HepG2 (cell line): ENCODE measurements around the gene DHX57. TPM values are rescaled to one million over a fixed set of nuclear protein-coding genes. Genes with fewer than 3 reads are reported as not detected.

Experiments
- ATAC-seq: fragments of 200-7000 bp; cut with Tn5 transposase; 3 replicates; pipeline ENCODE4 v1.9.1; 2020; ENCODE audit warnings: mild to moderate bottlenecking, moderate library complexity
- BruUV-seq: library from RNA; stranded (reverse); fragments of 400-500 nt; replicated peaks from 2 replicates; lab custom pipeline; 2021; lab: Mats Ljungman, UMichigan
- CTCF ChIA-PET: fragments of 300-600 bp; formaldehyde crosslinking; extraction: SDS; loops from one replicate; lab custom pipeline; 2021; ENCODE audit warnings: low total read pairs, inconsistent platforms, low intra/inter-chr PET ratio; lab: Yijun Ruan, JAX
- POLR2A ChIA-PET: fragments of 350-600 bp; sonication (Branson Sonifier 250); formaldehyde crosslinking; loops from one replicate; lab custom pipeline; 2020; ENCODE audit warnings: antibody characterized with exemption, inconsistent platforms; lab: Yijun Ruan, JAX
- DNase-seq: peaks from one replicate; pipeline ENCODE4 v3.0.0-alpha.2; 2015; ENCODE audit warnings: low spot score
- FAIRE-seq: peaks from 3 replicates; lab custom pipeline; 2011; peaks lifted over from hg19 to GRCh38; lab: Jason Lieb, UNC
- H2AFZ ChIP-seq: one replicate; pipeline ENCODE4 v1.6.1; 2011; ENCODE audit warnings: low read length, inconsistent platforms
- H3K27ac ChIP-seq: fragments of 300-600 bp; 3 replicates; pipeline ENCODE4 v1.8.0; 2011; ENCODE audit warnings: mixed run types, mild to moderate bottlenecking, mixed read lengths, low read length, inconsistent platforms; ENCODE audit not compliant: insufficient read depth; ENCODE audit errors: extremely low read length
- H3K27me3 ChIP-seq, 2 experiments: fragments of 200-600 bp in 1 of 2; 2 replicates in 1 of 2; 3 replicates in 1 of 2; pipeline versions ENCODE4 v1.6.0 to v1.8.0; 2011; ENCODE audit warnings: low read length in 2 of 2, mild to moderate bottlenecking in 2 of 2, moderate library complexity in 2 of 2, inconsistent platforms in 1 of 2; ENCODE audit not compliant: insufficient read depth in 2 of 2, control insufficient read depth in 1 of 2
- H3K36me3 ChIP-seq, 2 experiments: fragments of 200-600 bp in 1 of 2; replicated peaks in 1 of 2; 2 replicates in 1 of 2; 3 replicates in 1 of 2; pipeline versions ENCODE4 v1.5.1 to v1.8.0; 2011; ENCODE audit warnings: low read length in 2 of 2, inconsistent platforms in 1 of 2; ENCODE audit not compliant: insufficient read depth in 2 of 2, control insufficient read depth in 1 of 2
- H3K4me1 ChIP-seq: 2 replicates; pipeline ENCODE4 v1.5.1; 2012; ENCODE audit warnings: low read length, inconsistent platforms; ENCODE audit not compliant: insufficient read depth
- H3K4me2 ChIP-seq: 2 replicates; pipeline ENCODE4 v1.6.0; 2011; ENCODE audit warnings: low read depth, low read length, inconsistent platforms
- H3K4me3 ChIP-seq, 3 experiments: fragments of 200-600 bp in 1 of 3; sonication (generic), shearing (Covaris generic) in 1 of 3; replicated peaks in 1 of 3; 2 replicates each; pipeline ENCODE4 v1.5.1; 2011 to 2016; ENCODE audit warnings: low read length in 3 of 3, inconsistent platforms in 2 of 3, low read depth in 2 of 3, mild to moderate bottlenecking in 2 of 3, control low read depth in 1 of 3, mixed read lengths in 1 of 3; ENCODE audit not compliant: insufficient read depth in 1 of 3
- H3K79me2 ChIP-seq: one replicate; pipeline ENCODE4 v1.6.1; 2011; ENCODE audit warnings: low read length, inconsistent platforms; ENCODE audit not compliant: insufficient read depth
- H3K9ac ChIP-seq: 2 replicates; pipeline ENCODE4 v1.6.0; 2011; ENCODE audit warnings: mild to moderate bottlenecking, low read depth, low read length, inconsistent platforms; ENCODE audit not compliant: insufficient read depth
- H3K9me3 ChIP-seq: 2 replicates; pipeline ENCODE4 v1.5.1; 2012; ENCODE audit warnings: mild to moderate bottlenecking, low read length
- H4K20me1 ChIP-seq: 2 replicates; pipeline ENCODE4 v1.6.0; 2011; ENCODE audit warnings: inconsistent platforms, mild to moderate bottlenecking, low read length, moderate library complexity; ENCODE audit not compliant: insufficient read depth
- BRCA1 ChIP-seq: sonication (generic); formaldehyde crosslinking; IDR thresholded peaks from 2 replicates; pipeline ENCODE4 v1.4.0; 2020; ENCODE audit warnings: missing genetic modification reagents
- DNMT3B ChIP-seq: conservative IDR thresholded peaks from 2 replicates; pipeline ENCODE4 v1.6.1; 2016; ENCODE audit warnings: missing biosample characterization, control low read depth
- YEATS2 ChIP-seq: sonication (generic); formaldehyde crosslinking; IDR thresholded peaks from 2 replicates; pipeline ENCODE4 v1.4.0; 2020; ENCODE audit warnings: missing genetic modification reagents, borderline replicate concordance
- ZNF235 ChIP-seq: sonication (generic); formaldehyde crosslinking; IDR thresholded peaks from 2 replicates; pipeline ENCODE4 v1.8.1; 2023; ENCODE audit warnings: mild to moderate bottlenecking, missing genetic modification reagents, borderline replicate concordance
- ZNF256 ChIP-seq: sonication (generic); formaldehyde crosslinking; conservative IDR thresholded peaks from 2 replicates; pipeline ENCODE4 v1.4.0; 2020; ENCODE audit warnings: missing genetic modification reagents
- ZNF430 ChIP-seq: sonication (generic); formaldehyde crosslinking; IDR thresholded peaks from 2 replicates; pipeline ENCODE4 v1.9.0; 2021; ENCODE audit warnings: mild to moderate bottlenecking, missing genetic modification reagents
- ZNF614 ChIP-seq: IDR thresholded peaks from 2 replicates; pipeline ENCODE4 v1.6.1; 2018; ENCODE audit warnings: missing biosample characterization, missing genetic modification reagents, inconsistent platforms, borderline replicate concordance
- WGBS: methylation state at CpG from one replicate; pipeline ENCODE4 v1.1.6; 2017; ENCODE audit warnings: low lambda C conversion rate; 5-methylcytosine and 5-hydroxymethylcytosine counted together
- in situ Hi-C: cut with HindIII; loops from 2 replicates; pipeline ENCODE4 v1.10.0; 2017; ENCODE audit warnings: low pct_unique_long_range_greater_than_20kb; ENCODE audit not compliant: extremely low pct_ligation_motif_present
- intact Hi-C: fragments of 100-400 bp; cut with micrococcal nuclease; formaldehyde crosslinking; loops from one replicate; pipeline ENCODE4 v1.10.0; 2022; ENCODE audit not compliant: unreplicated experiment
- polyA plus RNA-seq, 8 experiments: library from polyadenylated mRNA; depleted of rRNA in 3 of 8; stranded (reverse) in 7 of 8; unstranded in 1 of 8; fragments of >200 nt; fragmentation: Illumina TruSeq in 4 of 8; extraction: Trizol in 4 of 8; gene quantifications; 2 replicates each; pipeline versions ENCODE4 v1.2.1 to v1.2.3, GENCODE V29; 2011 to 2016; ENCODE audit warnings: low read depth in 4 of 8, missing spikeins in 1 of 8, mixed read lengths in 1 of 8; ENCODE audit not compliant: insufficient read depth in 1 of 8
- total RNA-seq, 5 experiments: library from RNA; depleted of rRNA; stranded (reverse); fragments of >200 nt; fragmentation: Illumina TruSeq; extraction: Trizol; gene quantifications; 2 replicates each; pipeline ENCODE4 v1.2.3, GENCODE V29; 2016; ENCODE audit warnings: low read depth in 1 of 5
- TF ChIP-seq, protein P1 (sequence below): sonication (generic); formaldehyde crosslinking; IDR thresholded peaks from 2 replicates; pipeline ENCODE4 v1.8.1; 2023; ENCODE audit warnings: mild to moderate bottlenecking, inconsistent platforms, moderate library complexity, missing genetic modification reagents, borderline replicate concordance
- TF ChIP-seq, protein P2 (sequence below): sonication (generic); formaldehyde crosslinking; IDR thresholded peaks from 2 replicates; pipeline ENCODE4 v1.4.0; 2020; ENCODE audit warnings: missing genetic modification reagents
- TF ChIP-seq, protein P3 (sequence below): sonication (generic); formaldehyde crosslinking; IDR thresholded peaks from 2 replicates; pipeline ENCODE4 v1.4.0; 2020; ENCODE audit warnings: mild to moderate bottlenecking, missing genetic modification reagents
- TF ChIP-seq, protein P4 (sequence below): sonication (generic); formaldehyde crosslinking; IDR thresholded peaks from 2 replicates; pipeline ENCODE4 v1.4.0; 2020; ENCODE audit warnings: missing genetic modification reagents

Gene DHX57
- total and polyA plus RNA-seq, 2 of the 13 experiments (the other 11 are each of a cell fraction or from before 2014, with no cell fraction given) = 9.2 to 24.2 TPM

DNA sequence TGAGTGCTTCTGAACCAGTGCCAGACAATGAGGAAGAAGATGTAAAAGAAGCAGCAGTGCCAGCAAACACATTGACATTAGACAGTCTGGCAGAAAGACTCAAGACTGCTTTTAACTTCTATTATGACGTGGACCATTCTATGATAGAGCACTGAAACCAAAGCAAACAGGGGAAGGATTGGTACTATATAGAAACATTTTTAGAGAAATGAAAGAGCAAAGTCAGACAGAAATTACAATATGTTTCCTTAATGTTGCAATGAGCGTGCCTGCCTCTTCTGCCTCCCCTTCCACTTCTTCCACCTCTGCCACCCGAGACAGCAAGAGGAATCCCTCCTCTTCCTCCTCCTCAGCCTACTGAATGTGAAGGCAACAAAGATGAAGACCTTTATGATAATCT lies 39.7 kb downstream of the DHX57 start:
- no peaks in the 10 kb centered on the region for H3K4me1 ChIP-seq
- no peak overlapping the region for H2AFZ ChIP-seq
- no TSS peak for BruUV-seq
- H4K20me1 ChIP-seq = no peaks in the 10 kb centered on the region
- H3K36me3 ChIP-seq = peaks cover 9 to 40% of the 10 kb centered on the region in 2 experiments; a peak in 4 of 5 replicates
- in situ Hi-C loops = no loop called here
- no peak for DNase-seq
- no peak overlapping the region for H3K27ac ChIP-seq
- H3K9ac ChIP-seq = no peak overlapping the region
- no peaks in the 10 kb centered on the region for H3K9me3 ChIP-seq
- FAIRE-seq = no peak
- no peak overlapping the region for H3K4me2 ChIP-seq
- no peaks in the 10 kb centered on the region for H3K27me3 ChIP-seq
- CTCF ChIA-PET = no interaction called here
- no peak for ATAC-seq
- WGBS = over 99% methylated on average over 3 of the region's 3 CpGs
- no peak overlapping the region for H3K4me3 ChIP-seq
- intact Hi-C loops = loop anchor here (10.0 kb wide), 1 partner anchor 91 kb away; no protein-coding TSS in a partner anchor
- TF ChIP-seq, protein P1, sequence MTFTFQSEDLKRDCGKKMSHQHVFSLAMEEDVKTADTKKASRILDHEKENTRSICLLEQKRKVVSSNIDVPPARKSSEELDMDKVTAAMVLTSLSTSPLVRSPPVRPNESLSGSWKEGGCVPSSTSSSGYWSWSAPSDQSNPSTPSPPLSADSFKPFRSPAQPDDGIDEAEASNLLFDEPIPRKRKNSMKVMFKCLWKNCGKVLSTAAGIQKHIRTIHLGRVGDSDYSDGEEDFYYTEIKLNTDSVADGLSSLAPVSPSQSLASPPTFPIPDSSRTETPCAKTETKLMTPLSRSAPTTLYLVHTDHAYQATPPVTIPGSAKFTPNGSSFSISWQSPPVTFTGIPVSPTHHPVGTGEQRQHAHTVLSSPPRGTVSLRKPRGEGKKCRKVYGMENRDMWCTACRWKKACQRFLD (CRISPR knock-in tag) = no peak
- TF ChIP-seq BRCA1 (CRISPR knock-in tag) (no peak), YEATS2 (CRISPR knock-in tag) (no peak), DNMT3B (no peak), ZNF614 (CRISPR knock-in tag) (no peak), ZNF235 (CRISPR knock-in tag) (no peak), ZNF430 (CRISPR knock-in tag) (no peak), ZNF256 (no peak)
- TF ChIP-seq, protein P2, sequence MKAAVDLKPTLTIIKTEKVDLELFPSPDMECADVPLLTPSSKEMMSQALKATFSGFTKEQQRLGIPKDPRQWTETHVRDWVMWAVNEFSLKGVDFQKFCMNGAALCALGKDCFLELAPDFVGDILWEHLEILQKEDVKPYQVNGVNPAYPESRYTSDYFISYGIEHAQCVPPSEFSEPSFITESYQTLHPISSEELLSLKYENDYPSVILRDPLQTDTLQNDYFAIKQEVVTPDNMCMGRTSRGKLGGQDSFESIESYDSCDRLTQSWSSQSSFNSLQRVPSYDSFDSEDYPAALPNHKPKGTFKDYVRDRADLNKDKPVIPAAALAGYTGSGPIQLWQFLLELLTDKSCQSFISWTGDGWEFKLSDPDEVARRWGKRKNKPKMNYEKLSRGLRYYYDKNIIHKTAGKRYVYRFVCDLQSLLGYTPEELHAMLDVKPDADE = no peak
- TF ChIP-seq, protein P3, sequence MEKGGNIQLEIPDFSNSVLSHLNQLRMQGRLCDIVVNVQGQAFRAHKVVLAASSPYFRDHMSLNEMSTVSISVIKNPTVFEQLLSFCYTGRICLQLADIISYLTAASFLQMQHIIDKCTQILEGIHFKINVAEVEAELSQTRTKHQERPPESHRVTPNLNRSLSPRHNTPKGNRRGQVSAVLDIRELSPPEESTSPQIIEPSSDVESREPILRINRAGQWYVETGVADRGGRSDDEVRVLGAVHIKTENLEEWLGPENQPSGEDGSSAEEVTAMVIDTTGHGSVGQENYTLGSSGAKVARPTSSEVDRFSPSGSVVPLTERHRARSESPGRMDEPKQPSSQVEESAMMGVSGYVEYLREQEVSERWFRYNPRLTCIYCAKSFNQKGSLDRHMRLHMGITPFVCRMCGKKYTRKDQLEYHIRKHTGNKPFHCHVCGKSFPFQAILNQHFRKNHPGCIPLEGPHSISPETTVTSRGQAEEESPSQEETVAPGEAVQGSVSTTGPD = no peak
- TF ChIP-seq, protein P4, sequence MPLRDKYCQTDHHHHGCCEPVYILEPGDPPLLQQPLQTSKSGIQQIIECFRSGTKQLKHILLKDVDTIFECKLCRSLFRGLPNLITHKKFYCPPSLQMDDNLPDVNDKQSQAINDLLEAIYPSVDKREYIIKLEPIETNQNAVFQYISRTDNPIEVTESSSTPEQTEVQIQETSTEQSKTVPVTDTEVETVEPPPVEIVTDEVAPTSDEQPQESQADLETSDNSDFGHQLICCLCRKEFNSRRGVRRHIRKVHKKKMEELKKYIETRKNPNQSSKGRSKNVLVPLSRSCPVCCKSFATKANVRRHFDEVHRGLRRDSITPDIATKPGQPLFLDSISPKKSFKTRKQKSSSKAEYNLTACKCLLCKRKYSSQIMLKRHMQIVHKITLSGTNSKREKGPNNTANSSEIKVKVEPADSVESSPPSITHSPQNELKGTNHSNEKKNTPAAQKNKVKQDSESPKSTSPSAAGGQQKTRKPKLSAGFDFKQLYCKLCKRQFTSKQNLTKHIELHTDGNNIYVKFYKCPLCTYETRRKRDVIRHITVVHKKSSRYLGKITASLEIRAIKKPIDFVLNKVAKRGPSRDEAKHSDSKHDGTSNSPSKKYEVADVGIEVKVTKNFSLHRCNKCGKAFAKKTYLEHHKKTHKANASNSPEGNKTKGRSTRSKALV (CRISPR knock-in tag) = no peak
- H3K79me2 ChIP-seq = no peaks in the 10 kb centered on the region
- POLR2A ChIA-PET = no interaction called here
